ENCODE data around the gene TRMT2A. TPM values are rescaled to one million over a fixed set of nuclear protein-coding genes. Genes with fewer than 3 reads are reported as not detected.

TRMT2A gene
- polyA plus RNA-seq, 1 donor (not counting 4 experiments of a cell fraction or from before 2014, with no cell fraction given): 18.3 TPM

- peaks cover 13% of the 10 kb centered on the region for H3K4me1 ChIP-seq (ENCODE audit: control insufficient read depth, extremely low read depth, insufficient read depth, low read length)
These were observed 15.0 kb upstream of the TRMT2A start for GRCh38 chr22:20131859-20132685.

GRCh38 chr22:20131597-20131858 is 14.5 kb upstream of the TRMT2A start, which contains the start of gene ZDHHC8:
Gene ZDHHC8 (plus strand): TSS chr22:20131804. CDS start chr22:20131948, 144 bp downstream.
- H3K4me1 ChIP-seq (ENCODE audit: control insufficient read depth, extremely low read depth, insufficient read depth, low read length): peaks cover 13% of the 10 kb centered on the region
- dilution Hi-C loops (cut with MboI; ENCODE audit: extremely low pct_ligation_motif_present, low sequenced_read_pairs): no loop called here

More at GRCh38 chr22:20131859-20132685, 15.0 kb upstream of the TRMT2A start:
- Histone ChIP-seq H3K4me2 (ENCODE audit: control insufficient read depth, extremely low read depth, insufficient read depth, low read depth, low read length) (peak overlapping the region; percentile 93), H3K9ac (ENCODE audit: control insufficient read depth, extremely low read depth, insufficient read depth, low read length) (peak overlapping the region; percentile 77), H3K79me2 (ENCODE audit: control insufficient read depth, insufficient read depth, low read length) (peaks cover 46% of the 10 kb centered on the region), H3K27me3 (ENCODE audit: control insufficient read depth, extremely low read depth, insufficient read depth, low read length) (no peaks in the 10 kb centered on the region), H4K20me1 (ENCODE audit: control insufficient read depth, extremely low read depth, insufficient read depth, low read length) (peaks cover 20% of the 10 kb centered on the region), H3K27ac (ENCODE audit: control insufficient read depth, insufficient read depth, low read length) (peak overlapping the region; percentile 6), H3K36me3 (ENCODE audit: control insufficient read depth in 2 of 2, extremely low read depth in 1 of 2, insufficient read depth in 2 of 2, low read length in 2 of 2) (peaks cover 0 to 9% of the 10 kb centered on the region in 2 experiments), H3K9me1 (ENCODE audit: control insufficient read depth, extremely low read depth, insufficient read depth, low read length) (no peaks in the 10 kb centered on the region), H2AFZ (ENCODE audit: control insufficient read depth, low read length) (no peak overlapping the region), H3K4me3 (ENCODE audit: control insufficient read depth in 2 of 3, extremely low read depth in 1 of 3, insufficient read depth in 2 of 3, low read depth in 1 of 3, low read length in 3 of 3) (peak overlapping the region; percentile 41 to 86 (median 71)), H3K9me3 (ENCODE audit: control insufficient read depth, low read depth, low read length) (no peaks in the 10 kb centered on the region)
- no peak for FAIRE-seq
- TF ChIP-seq EZH2 (IDR thresholded peaks at IDR 0.05; ENCODE audit: low read length) (no peak), CTCF (optimal IDR thresholded peaks at IDR 0.05 in 1 of 3, IDR thresholded peaks at IDR 0.05 in 1 of 3, conservative IDR thresholded peaks at IDR 0.05 in 1 of 3; ENCODE audit: extremely low read depth in 1 of 3, insufficient read depth in 2 of 3, low read length in 3 of 3) (no peak)
- DNase-seq (ENCODE audit: low read depth, low spot score): no peak
- dilution Hi-C loops (cut with MboI; ENCODE audit: extremely low pct_ligation_motif_present, low sequenced_read_pairs): no loop called here

More at GRCh38 chr22:20131597-20131858, 14.5 kb upstream of the TRMT2A start, which contains the start of gene ZDHHC8:
- H3K4me3 ChIP-seq (ENCODE audit: control insufficient read depth in 2 of 3, extremely low read depth in 1 of 3, insufficient read depth in 2 of 3, low read depth in 1 of 3, low read length in 3 of 3): peak within 1 kb of the TSS; percentile 65 to 86 (median 71)
- peak within 1 kb of the TSS; percentile 93 for H3K4me2 ChIP-seq (ENCODE audit: control insufficient read depth, extremely low read depth, insufficient read depth, low read depth, low read length)
- H3K27me3 ChIP-seq (ENCODE audit: control insufficient read depth, extremely low read depth, insufficient read depth, low read length): no peaks in the 10 kb centered on the region
- peaks cover 0 to 7% of the 10 kb centered on the region in 2 experiments for H3K36me3 ChIP-seq (ENCODE audit: control insufficient read depth in 2 of 2, extremely low read depth in 1 of 2, insufficient read depth in 2 of 2, low read length in 2 of 2)
- peaks cover 15% of the 10 kb centered on the region for H4K20me1 ChIP-seq (ENCODE audit: control insufficient read depth, extremely low read depth, insufficient read depth, low read length)
- peak within 1 kb of the TSS; percentile 51 for H2AFZ ChIP-seq (ENCODE audit: control insufficient read depth, low read length)
- DNase-seq (ENCODE audit: low read depth, low spot score) (no peak), FAIRE-seq (no peak)
- no peaks in the 10 kb centered on the region for H3K9me1 ChIP-seq (ENCODE audit: control insufficient read depth, extremely low read depth, insufficient read depth, low read length)
- peak within 1 kb of the TSS; percentile 6 for H3K27ac ChIP-seq (ENCODE audit: control insufficient read depth, insufficient read depth, low read length)
- no peaks in the 10 kb centered on the region for H3K9me3 ChIP-seq (ENCODE audit: control insufficient read depth, low read depth, low read length)
- peak within 1 kb of the TSS; percentile 77 for H3K9ac ChIP-seq (ENCODE audit: control insufficient read depth, extremely low read depth, insufficient read depth, low read length)
- no peak for TF ChIP-seq EZH2 (IDR thresholded peaks at IDR 0.05; ENCODE audit: low read length)
- TF ChIP-seq CTCF (optimal IDR thresholded peaks at IDR 0.05 in 1 of 3, IDR thresholded peaks at IDR 0.05 in 1 of 3, conservative IDR thresholded peaks at IDR 0.05 in 1 of 3; ENCODE audit: extremely low read depth in 1 of 3, insufficient read depth in 2 of 3, low read length in 3 of 3): no peak
- H3K79me2 ChIP-seq (ENCODE audit: control insufficient read depth, insufficient read depth, low read length): peaks cover 41% of the 10 kb centered on the region

Data from keratinocyte (primary cell).